ENCODE measurements around the gene CFAP299.

- TF ChIP-seq CTCF (IDR thresholded peaks at IDR 0.05; ENCODE audit: low read depth, low read length, poor library complexity, severe bottlenecking) (no peak), EZH2phosphoT487 (IDR thresholded peaks at IDR 0.05; ENCODE audit: borderline replicate concordance, low read length) (no peak)
Measured at GRCh38 chr4:81003597-81004111, 668.1 kb downstream of the CFAP299 start.

Data from DOHH2 (cell line).